DOHH2 (cell line): ENCODE results near the gene KNTC1.

Source experiments
- H3F3A ChIP-seq: fragments of 200-600 bp; sonication (generic), shearing (Covaris generic); 2 replicates; pipeline ENCODE4 v1.6.0; 2016; ENCODE audit warnings: antibody characterized with exemption, mild to moderate bottlenecking; ENCODE audit not compliant: control insufficient read depth, insufficient read depth
- H3K27ac ChIP-seq: fragments of 200-600 bp; sonication (generic); 2 replicates; pipeline ENCODE4 v1.5.1; 2014; ENCODE audit warnings: low read depth, mild to moderate bottlenecking, low read length, moderate library complexity
- H3K27me3 ChIP-seq: fragments of 200-600 bp; sonication (generic); 2 replicates; pipeline ENCODE4 v1.6.1; 2014; ENCODE audit warnings: mild to moderate bottlenecking, low read length, mixed read lengths; ENCODE audit not compliant: control insufficient read depth
- H3K36me3 ChIP-seq: fragments of 200-600 bp; sonication (generic); 2 replicates; pipeline ENCODE4 v1.6.1; 2014; ENCODE audit warnings: mild to moderate bottlenecking, low read length, moderate library complexity, mixed read lengths; ENCODE audit not compliant: control insufficient read depth
- H3K4me1 ChIP-seq: fragments of 200-600 bp; sonication (generic); 2 replicates; pipeline ENCODE4 v1.6.1; 2014; ENCODE audit warnings: mild to moderate bottlenecking, low read length, mixed read lengths; ENCODE audit not compliant: control insufficient read depth
- H3K4me2 ChIP-seq: fragments of 200-600 bp; sonication (generic); 2 replicates; pipeline ENCODE4 v1.6.0; 2014; ENCODE audit warnings: mild to moderate bottlenecking, low read length, moderate library complexity
- H3K4me3 ChIP-seq: fragments of 200-600 bp; sonication (generic); 2 replicates; pipeline ENCODE4 v1.5.1; 2014; ENCODE audit warnings: mild to moderate bottlenecking, low read length, mixed read lengths
- H3K79me2 ChIP-seq: fragments of 200-600 bp; sonication (generic); 2 replicates; pipeline ENCODE4 v1.6.1; 2014; ENCODE audit warnings: mild to moderate bottlenecking, low read length, mixed read lengths; ENCODE audit not compliant: control insufficient read depth
- H3K9me2 ChIP-seq: fragments of 200-600 bp; sonication (generic); replicated peaks from 2 replicates; pipeline ENCODE4 v1.6.1; 2014; ENCODE audit warnings: mild to moderate bottlenecking, low read length, mixed read lengths; ENCODE audit not compliant: control insufficient read depth
- H3K9me3 ChIP-seq: fragments of 200-600 bp; sonication (generic); 2 replicates; pipeline ENCODE4 v1.6.1; 2014; ENCODE audit warnings: antibody characterized with exemption, low read length, mixed read lengths; ENCODE audit not compliant: control insufficient read depth, insufficient read depth
- H4K20me1 ChIP-seq: fragments of 200-600 bp; sonication (generic); 2 replicates; pipeline ENCODE4 v1.6.0; 2014; ENCODE audit warnings: low read depth, mild to moderate bottlenecking, antibody characterized with exemption, low read length, moderate library complexity; ENCODE audit not compliant: control insufficient read depth, insufficient read depth
- EZH2phosphoT487 ChIP-seq: fragments of 200-600 bp; sonication (generic); IDR thresholded peaks from 2 replicates; pipeline ENCODE4 v1.6.1; 2017; ENCODE audit warnings: borderline replicate concordance, mild to moderate bottlenecking, antibody characterized with exemption, low read length, moderate library complexity, mixed read lengths
- TF ChIP-seq, protein P1 (sequence below): fragments of 200-600 bp; sonication (generic); IDR thresholded peaks from one replicate; pipeline ENCODE4 v1.5.1; 2014; ENCODE audit warnings: antibody characterized with exemption, mild to moderate bottlenecking, low read depth, low read length; ENCODE audit not compliant: poor library complexity, severe bottlenecking

KNTC1 gene

DNA sequence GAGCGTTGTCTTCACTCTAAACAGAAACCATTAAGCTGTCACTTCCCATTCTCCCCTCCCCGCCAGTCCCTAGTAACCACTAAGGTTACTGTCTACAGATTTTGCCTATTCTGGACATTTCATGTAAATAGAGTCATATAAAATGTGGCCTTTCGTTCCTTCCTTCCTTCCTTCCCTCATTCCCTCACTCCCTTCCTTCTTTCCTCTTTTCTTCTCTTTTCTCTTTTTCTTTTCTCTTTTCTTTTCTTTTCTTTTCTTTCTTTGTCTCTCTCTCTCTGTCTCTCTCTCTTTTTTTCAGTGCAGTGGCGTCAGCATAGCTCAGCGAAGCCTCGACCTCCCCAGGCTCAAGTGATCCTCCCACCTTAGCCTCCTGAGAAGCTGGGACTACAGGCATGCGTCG is 138.3 kb downstream of the KNTC1 start:
- TF ChIP-seq, protein P1, sequence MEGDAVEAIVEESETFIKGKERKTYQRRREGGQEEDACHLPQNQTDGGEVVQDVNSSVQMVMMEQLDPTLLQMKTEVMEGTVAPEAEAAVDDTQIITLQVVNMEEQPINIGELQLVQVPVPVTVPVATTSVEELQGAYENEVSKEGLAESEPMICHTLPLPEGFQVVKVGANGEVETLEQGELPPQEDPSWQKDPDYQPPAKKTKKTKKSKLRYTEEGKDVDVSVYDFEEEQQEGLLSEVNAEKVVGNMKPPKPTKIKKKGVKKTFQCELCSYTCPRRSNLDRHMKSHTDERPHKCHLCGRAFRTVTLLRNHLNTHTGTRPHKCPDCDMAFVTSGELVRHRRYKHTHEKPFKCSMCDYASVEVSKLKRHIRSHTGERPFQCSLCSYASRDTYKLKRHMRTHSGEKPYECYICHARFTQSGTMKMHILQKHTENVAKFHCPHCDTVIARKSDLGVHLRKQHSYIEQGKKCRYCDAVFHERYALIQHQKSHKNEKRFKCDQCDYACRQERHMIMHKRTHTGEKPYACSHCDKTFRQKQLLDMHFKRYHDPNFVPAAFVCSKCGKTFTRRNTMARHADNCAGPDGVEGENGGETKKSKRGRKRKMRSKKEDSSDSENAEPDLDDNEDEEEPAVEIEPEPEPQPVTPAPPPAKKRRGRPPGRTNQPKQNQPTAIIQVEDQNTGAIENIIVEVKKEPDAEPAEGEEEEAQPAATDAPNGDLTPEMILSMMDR: no peak
- TF ChIP-seq EZH2phosphoT487: no peak

DNA sequence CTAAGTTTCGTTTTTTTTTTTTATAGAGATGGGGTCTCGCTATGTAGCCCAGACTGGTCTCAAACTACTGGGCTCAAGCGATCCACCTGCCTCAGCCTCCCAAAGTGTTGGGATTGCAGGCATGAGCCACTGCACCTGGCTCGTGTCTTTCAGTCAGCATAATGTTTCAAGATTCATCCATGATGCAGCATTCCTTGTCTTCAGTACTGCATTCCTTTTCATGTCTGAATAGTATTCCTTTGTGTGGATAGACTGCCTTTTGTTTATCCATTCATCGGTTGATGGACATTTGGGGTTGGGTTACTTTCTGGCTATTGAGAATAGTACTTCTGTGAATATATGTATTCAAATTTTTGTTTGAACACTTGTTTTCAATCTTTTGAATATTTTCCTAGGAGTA is 138.7 kb downstream of the KNTC1 start:
- Histone ChIP-seq H4K20me1 (no peaks in the 10 kb centered on the region), H3K4me2 (no peak overlapping the region), H3K4me3 (no peak overlapping the region), H3K9me3 (no peaks in the 10 kb centered on the region), H3K36me3 (no peaks in the 10 kb centered on the region), H3K9me2 (no peaks in the 10 kb centered on the region), H3K27ac (no peak overlapping the region), H3F3A (no peaks in the 10 kb centered on the region), H3K79me2 (no peaks in the 10 kb centered on the region), H3K27me3 (no peaks in the 10 kb centered on the region; the same call in 1 of the 2 replicates), H3K4me1 (no peaks in the 10 kb centered on the region)
- TF ChIP-seq EZH2phosphoT487: no peak
- TF ChIP-seq, protein P1: no peak

More for the DNA sequence above, 138.3 kb downstream of the KNTC1 start:
- Histone ChIP-seq H3K79me2 (no peaks in the 10 kb centered on the region), H3K4me3 (no peak overlapping the region), H3K4me1 (no peaks in the 10 kb centered on the region), H3K4me2 (no peak overlapping the region), H3F3A (no peaks in the 10 kb centered on the region), H3K27me3 (no peaks in the 10 kb centered on the region; the same call in 1 of the 2 replicates), H3K9me3 (no peaks in the 10 kb centered on the region), H3K9me2 (no peaks in the 10 kb centered on the region), H3K36me3 (no peaks in the 10 kb centered on the region), H4K20me1 (no peaks in the 10 kb centered on the region), H3K27ac (no peak overlapping the region)

DNA sequence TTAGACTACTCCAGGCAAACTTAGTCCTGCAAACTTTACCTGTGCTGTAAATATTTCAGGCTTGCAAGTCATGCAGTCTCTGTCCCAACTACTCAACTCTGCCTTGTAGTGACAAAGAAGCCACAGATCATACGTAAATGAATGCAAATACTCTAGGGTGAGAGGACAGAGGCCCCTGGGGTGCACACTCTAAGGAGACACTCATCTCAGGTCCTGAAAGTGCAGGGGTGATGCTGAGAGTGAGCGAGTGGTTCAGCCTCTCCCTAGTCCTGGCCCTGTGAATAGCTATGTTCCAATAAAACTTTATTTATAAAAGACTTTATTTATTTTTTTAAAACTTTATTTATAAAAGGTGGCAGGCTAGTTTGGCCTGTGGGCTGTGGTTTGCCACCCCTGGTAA is 141.2 kb downstream of the KNTC1 start:
- TF ChIP-seq EZH2phosphoT487: no peak
- TF ChIP-seq, protein P1: no peak
- Histone ChIP-seq H3F3A (no peaks in the 10 kb centered on the region), H3K9me3 (no peaks in the 10 kb centered on the region), H3K9me2 (no peaks in the 10 kb centered on the region), H3K4me3 (no peak overlapping the region), H3K79me2 (no peaks in the 10 kb centered on the region), H3K36me3 (no peaks in the 10 kb centered on the region), H3K4me2 (no peak overlapping the region), H3K27ac (no peak overlapping the region), H3K27me3 (no peaks in the 10 kb centered on the region; the same call in 1 of the 2 replicates), H4K20me1 (no peaks in the 10 kb centered on the region), H3K4me1 (no peaks in the 10 kb centered on the region)
